Activated T-cell treated with anti-CD3 and anti-CD28 coated beads for 48 hours (primary cell): ENCODE results near the gene BMP6.
"Not testable (repeated sequence)": the region's sequence is repeated elsewhere in the genome, so short reads cannot be mapped to it uniquely, and the experiment has no call there.

Experiments
- DNase-seq: peaks from one replicate; pipeline ENCODE4 v3.0.0-alpha.2; 2020; ENCODE audit warnings: low read depth

Gene BMP6

DNA sequence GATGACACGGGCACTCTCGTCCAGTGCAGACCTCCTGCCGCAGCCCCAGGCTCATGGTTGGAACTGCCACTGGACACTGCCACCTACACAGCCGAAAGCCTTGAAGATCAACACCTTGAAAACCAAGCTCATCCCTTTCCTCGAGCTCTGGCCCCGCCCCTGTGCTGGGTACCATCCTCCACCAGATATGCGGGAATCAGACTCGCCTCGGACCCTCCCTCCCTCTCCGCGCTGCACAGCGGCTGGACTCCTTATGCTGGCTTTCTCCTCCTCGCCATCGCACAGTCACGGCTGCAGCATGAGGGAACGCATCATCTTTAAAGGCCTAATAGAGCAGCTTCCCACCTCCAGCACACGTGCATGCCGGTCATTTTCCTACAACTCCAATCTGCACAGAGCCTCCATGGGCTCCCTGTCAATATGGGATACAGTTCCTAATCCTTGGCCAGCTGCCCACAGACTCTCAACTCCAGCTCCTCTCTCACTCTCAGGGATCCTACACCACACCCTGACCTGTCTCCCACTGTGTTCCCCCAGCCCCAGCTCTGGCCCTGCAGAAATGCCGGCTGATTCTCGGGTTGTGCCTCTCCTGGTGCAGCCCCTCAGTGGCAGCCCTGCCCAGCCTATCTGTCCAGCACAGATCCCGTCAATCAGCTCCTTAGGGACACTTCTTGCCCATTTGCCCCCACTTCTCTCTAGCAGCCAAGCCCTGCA lies 161.5 kb downstream of the BMP6 start:
- DNase-seq: no peak

DNA sequence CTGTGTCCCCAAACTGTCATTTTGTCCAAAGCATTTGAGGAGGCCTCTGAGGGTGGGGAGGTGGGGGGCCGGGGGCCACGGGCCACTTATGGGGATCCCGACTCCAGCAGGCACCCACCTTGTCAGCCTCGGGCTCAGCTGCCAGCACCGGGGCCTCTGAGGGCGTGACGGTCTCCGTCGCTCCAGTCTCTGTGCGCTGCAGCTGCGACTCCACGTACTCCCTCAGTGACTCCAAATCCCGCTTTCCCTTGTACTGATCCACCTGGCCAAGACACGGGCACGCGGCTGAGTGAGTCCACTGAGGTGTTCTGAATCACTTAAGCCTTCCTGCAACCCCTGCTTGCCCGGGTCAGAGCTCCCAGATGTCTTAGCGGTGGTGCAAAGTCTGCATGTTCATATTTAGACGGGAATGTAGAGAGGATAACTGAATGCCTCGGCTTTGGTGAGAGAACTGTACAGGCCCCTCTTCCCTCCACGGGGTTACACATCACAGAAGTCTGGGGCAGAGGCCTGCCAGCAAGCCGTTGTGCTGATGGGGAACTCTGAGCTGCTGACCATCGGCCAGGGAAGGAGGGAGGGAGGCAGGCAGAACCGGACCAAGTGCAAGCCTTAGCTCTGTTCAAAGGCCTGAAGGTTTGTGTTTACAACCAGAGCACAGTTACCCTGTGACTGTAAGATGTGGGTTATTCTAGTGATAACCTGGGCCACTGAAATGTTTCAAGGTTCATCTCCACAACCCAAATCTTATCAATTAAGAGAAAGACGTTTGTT lies 162.9 kb downstream of the BMP6 start:
- no peak for DNase-seq

DNA sequence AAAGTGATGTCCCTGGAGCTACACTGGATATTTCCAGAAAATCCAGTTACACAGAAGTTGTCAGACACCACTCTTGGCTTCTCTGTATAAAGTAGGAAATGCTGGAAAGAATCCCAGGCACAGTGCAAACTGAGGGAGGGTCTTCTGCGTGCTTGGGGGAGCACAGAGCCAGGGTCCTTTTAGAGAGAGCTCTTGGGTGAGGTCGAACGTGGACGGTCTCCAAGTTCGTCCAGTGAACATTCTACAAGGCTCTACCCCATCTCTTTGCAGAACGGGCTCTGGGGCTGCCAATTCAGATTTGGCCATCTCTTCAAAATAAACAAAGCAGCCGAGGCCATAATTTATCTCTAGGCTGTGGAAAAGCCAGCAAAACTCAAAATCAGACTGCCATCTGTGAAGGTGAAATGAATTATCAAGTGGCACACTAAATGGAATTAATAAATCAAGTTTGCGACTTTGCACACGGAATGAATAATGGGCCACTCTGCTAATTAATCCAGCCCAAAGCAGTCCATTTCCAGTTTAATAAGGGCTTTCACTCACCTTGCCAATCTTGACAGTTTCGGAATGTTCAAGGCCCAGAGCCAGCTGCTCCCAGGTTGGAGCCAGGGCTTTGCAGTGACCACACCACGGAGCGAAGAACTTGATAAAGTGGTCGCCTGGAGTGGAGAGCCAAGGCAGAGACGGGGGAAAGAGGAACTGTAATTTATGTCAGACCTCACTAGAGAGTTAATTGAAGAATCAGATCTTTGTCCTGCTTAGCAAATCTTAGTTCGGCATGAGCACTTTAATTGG lies 165.4 kb downstream of the BMP6 start:
- no peak for DNase-seq

DNA sequence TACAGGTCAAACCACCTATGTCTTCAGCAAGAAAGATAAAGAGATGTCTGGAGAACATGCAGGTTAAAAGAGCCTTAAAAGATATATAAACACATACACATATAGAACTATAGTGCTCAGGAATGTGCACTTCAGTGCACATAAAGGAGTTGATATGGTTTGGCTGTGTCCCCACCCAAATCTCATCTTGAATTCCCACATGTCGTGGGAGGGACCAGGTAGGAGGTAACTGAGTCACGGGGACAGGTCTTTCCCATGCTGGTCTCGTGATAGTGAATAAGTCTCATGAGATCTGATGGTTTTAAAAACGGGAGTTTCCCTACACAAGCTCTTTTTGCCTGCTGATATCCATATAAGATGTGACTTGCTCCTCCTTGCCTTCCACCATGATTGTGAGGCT lies 166.5 kb downstream of the BMP6 start:
- not testable (repeated sequence) for DNase-seq

DNA sequence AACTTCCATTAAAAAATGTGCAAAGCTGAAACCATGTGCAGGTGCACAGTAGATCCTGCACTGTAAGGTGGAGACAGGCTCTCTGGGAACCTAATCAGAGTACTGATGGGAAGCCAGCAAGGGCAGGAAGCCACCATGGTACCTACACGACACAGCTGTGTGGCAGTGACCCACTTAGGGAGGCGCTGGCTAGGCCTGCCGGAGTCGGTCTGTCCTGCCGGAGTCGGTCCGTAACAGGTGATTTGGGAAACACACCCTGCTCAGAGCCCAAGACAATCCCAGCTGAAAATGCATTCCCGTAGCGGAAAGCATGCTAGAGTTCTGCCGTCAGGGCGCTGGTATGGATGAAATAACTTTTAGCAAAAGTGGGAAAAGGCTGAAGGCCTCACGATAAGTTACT lies 167.4 kb downstream of the BMP6 start:
- DNase-seq: no peak

DNA sequence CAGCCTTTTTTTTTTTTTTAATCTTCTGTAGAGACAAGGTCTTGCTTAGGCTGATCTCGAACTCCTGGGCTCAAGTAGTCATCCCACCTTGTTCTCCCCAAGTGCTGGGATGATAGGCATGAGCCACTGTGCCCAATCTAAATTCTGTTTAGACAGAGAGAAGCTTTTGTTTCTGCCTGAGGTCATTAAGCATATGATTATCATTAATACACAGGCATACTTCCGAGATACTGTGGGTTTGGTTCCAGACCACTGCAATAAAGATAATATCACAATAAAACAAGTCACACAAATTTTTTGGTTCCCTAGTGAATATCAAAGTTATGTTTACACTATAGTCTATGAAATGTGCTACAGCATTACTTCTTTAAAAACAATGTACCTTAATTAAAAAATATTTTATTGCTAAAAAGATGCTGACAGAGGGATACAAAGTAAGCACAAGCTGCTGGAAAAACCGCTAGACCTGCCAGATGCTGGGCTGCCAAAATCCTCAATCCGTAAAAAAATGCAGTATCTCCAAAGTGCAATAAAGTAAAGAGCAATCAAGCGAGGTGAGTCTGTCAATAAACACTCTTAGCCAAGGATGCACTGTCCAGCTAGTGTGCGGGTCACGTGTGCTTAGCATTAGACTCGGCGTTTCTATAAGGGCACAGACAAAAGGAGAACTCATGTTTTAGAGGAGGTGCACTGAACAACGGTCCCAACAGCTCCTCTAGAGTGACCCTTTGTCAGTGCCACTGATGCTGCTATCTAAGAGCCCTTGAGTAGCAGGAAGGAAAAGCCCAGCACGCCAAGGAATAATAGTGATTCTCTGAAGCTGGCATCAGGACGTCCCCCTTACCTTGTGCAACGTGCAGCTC lies 168.6 kb downstream of the BMP6 start:
- no peak for DNase-seq

DNA sequence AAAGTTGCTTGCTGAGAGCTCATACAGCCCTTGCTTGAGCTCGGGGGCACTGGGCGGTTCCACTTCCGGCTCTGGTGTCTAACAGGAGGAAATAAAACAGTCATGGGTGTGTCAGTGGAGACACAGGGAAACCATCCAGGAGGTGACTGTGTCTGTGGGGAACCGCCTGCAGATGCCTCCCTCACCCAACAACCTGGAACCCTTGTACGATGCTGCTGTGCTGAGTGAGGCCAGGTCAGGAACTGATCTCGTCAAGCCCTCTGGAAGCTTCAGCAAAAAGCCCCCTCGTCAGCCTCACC lies 169.2 kb downstream of the BMP6 start:
- no peak for DNase-seq

DNA sequence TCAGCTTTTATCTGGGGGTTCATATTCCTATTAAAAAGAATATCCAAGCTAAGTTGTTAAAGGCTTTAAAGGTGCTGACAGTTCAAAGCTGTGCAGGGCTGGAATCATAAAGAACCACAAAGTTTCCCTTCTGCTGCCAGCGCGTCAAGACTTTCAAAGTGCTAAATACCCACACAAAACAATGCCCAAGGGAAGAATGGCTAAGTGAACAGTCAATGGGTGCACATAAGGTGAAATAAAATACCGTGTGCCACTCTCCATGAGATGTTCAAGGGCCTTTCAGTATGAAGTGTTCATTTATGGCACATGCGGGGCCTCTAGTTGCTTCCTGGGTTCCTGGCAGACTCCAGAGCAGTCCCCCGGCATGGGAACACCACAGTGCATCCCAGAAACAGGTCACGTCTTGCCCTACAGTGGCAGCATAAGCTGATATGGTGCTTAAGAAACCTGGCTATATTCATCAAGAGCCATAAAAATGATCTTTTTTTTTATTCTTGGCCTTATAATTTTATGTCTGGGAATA lies 170.6 kb downstream of the BMP6 start:
- DNase-seq: no peak

DNA sequence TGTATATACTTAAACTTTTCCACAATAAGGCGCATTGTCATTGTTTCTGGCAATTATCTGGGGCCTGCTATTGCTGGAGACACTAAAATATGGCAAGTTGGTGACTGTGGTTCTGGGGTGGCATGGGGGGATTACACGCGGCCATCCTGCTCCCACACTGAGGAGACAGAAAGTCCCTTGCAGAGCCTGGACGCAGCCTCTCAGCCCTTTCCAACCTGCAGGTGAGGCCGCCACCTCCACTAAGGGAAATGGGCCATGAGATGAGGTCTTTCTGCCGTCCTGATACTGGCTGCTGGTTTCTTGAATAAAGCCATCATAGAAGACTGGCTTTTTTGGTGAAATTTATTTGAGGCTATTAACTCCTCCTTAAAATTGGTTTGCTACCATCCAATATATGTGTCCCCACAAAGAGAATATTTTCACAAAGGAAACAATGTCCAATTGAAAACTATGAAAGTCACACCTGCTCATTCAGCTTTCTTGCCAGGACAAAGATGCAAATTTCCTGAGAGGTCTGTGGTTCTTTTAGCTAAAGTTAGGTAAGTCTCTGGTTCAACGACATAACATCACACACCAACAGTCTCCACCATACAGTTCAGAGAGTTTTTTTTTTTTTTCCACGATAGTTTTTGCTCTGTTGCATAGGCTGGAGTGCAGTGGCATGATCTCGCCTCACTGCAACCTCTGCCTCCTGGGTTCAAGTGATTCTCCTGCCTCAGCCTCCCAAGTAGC lies 171.7 kb downstream of the BMP6 start:
- no peak for DNase-seq

DNA sequence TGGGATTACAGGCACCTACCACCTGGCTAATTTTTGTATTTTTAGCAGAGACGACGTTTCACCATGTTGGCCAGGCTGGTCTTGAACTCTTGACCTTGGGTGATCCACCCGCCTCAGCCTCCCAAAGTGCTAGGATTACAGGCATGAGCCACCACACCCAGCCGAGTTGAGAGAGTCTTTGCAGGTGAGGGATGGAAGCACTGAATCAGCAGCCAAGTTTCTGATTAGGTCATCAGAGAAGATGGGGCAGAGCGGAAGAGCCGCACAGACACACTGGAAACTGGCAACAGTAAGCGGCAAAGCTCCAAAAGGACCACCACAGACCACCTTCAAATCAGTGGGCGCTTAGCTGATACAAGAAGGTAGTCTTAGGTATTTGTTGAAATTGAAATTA lies 172.3 kb downstream of the BMP6 start:
- not testable (repeated sequence) for DNase-seq

DNA sequence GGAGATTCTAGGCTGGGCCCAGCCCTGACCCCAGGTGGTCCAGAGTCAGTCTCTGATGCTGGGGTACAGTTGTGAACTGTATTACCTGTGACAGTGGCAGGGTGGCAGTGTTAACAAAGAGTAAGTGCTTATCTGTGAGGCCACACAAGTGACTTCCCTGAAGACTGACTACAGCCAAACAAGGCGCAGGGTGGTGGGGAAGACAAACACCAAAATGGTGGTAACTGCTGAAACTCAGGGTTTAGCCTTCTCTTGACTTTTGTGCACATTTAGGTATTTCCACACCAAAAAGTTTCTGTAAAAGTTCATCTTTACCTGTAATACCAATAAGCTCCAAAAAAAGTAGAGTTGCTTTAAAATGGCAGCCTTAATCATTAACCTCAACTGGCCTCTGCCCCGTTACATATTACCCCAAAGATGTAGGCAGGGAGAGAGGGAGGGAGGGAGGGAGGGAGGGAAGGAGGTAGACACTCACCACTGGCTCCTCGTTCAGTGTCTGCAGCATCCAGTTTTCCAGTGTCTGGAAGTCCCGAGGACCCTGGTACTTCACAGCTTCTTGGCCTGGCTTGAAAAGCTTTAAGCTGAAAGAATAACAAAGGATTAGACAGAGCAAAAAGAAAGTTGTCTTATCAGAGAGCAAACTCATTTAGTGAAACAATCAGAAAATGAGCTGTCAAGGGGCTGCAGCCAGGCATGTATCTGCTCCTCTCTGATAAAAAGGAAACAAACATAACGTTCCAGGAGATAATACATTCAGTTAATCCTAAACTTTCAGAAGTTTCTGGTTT lies 173.4 kb downstream of the BMP6 start:
- no peak for DNase-seq

DNA sequence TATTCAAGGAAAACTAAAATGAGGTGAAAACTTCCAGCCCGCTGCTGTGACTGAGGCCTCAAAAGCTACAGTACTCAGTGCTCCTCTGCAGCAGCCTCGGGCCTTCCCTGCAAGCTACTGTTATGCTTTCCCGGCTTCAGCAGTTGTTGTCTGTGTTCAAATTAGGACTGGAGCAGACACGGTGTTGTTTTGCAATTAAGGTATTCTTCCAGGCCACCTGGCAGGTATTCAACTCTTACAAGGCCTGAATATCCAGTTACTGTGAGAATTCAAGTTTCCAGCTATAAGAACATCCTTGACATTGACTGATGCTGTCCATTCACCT lies 174.0 kb downstream of the BMP6 start:
- DNase-seq: no peak

DNA sequence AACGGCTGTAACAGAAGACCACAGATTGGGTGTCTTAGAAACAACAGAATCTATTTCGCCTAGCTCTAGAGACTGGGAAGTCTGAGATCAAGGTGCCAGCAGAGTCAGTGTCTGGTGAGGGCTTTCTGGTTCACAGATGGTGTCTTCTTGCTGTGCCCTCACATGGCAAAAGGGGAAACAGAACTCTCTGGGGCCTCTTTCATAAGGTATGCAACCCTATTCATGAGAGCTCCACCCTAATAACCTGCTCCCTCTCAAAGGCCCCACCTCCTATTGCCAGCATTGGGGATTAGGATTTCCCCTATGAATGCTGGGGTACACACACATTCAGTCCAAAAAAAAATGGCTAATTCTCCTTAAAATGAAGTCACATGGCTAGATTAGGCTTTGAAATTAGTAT lies 174.7 kb downstream of the BMP6 start:
- DNase-seq: no peak

DNA sequence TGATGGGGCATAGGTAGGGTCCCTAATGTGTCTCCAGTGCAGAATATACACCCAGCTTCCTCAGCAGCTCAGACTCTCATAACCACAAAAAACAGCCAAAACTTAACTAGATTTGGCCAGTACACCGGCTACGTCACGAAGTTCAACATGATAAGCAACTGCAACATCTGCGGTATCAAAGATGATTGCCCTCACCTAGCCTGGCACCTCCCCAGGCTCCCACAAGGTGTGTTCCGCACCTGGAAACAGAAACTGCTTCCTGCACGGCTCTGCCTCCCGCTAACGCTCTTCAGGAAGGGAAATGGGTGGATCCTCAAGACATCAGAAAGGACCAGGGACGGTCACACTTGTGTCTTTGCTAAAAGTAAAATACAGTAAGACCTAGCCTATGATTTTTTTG lies 175.2 kb downstream of the BMP6 start:
- no peak for DNase-seq

DNA sequence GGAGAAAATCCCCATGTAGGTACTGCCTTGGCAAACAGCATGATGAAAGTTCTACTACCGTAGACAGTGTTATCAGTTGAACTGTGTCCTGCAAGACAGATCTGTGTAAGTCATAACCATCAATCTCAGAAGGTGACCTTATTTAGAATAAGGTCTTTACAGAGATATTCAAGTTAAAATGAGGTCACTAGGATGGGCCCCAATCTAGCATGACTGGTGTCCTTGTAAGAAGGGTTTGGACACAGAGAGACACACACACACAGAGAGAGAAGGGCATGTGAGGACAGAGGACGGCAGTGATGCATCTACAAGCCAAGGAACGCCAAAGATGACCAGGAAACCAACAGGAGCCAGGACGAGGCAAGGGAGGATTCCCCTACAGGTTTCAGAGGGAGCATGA lies 175.9 kb downstream of the BMP6 start:
- DNase-seq: no peak

DNA sequence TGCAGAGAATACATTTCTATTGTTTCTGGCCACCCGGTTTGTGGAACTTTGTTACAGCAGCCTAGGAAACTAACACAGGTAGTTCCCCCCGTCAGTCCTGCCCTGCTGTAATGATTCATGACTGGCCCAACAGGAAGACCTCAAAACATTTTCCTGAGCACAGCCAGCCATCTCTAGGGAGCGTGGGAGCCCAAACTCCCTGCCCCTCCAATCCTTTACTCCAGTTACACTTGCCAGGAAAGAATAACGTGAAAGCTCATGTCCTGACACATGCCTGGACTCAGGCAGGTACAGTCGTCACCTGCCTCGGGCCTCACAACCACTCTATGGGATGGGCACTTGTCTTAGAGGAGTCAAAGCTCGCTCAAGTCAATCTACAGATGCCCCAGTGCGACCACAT lies 176.3 kb downstream of the BMP6 start:
- no peak for DNase-seq

DNA sequence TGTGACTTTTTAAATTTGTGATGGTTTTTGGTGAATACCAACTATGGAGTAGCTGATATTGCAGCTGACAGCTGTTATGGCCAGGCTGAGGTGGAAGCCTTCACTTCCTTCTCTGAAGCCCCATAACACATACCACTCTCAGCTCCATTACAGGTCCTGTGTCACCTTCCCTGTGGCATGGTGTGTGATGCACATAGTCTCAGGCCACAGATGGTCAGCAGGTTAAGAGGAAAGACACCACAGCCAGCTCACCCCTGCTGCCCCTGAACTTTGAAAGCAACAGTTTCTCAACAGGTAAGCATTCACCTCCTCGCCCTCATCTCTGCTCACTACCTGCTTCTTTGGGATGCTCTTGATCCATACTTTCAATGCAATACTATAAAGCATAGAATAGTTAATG lies 177.0 kb downstream of the BMP6 start:
- no peak for DNase-seq

DNA sequence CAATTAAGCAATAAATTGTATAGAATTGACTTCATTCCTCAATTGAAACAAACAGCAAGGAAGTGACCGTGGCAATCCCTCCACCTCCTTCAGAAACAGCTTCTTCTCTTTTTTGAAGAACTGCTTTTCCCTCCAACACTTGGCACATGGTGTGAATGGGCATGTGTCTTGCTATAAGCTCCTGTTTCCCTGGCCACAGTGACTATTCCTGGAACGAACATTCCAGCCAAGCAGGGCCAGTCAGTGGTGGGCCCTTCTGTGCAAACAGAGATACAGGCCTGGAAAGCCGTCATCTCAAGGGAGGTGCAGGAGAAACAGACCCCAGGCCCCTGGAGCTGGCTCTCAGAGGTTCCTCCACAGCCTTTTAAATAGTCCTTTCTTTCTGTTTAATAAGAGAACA lies 177.8 kb downstream of the BMP6 start:
- no peak for DNase-seq

DNA sequence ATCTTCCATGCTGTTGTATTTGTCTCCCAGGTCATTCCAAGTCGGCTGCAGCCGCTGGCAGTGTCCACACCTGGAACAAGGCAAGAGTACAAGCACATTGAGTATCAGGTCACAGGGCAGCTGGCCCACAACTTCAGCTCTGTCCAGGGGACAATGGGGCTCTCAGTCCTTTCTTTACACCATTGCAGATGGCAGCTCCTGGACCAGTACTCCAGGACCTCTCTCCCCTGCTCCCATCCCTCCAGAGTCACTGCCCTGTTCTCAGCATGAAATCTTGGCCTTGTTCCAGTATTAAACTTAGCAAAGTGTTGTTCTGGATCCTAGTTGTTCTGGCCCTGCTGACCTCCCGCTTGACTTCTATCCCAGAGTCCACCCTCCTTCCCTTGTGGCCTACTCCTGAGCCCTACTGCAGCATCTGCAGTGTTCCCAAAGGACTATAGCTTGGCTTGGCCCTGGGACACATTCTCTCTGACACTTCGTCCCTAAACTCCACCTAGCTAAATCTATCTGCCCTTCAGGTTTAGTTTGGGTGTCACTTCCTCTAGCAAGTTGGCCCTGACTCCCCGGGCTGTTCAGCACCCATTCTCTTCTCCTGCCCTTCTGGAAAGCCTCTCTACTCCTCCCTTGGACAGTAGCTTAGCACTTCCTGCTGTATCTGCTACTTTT lies 178.9 kb downstream of the BMP6 start:
- DNase-seq: no peak

DNA sequence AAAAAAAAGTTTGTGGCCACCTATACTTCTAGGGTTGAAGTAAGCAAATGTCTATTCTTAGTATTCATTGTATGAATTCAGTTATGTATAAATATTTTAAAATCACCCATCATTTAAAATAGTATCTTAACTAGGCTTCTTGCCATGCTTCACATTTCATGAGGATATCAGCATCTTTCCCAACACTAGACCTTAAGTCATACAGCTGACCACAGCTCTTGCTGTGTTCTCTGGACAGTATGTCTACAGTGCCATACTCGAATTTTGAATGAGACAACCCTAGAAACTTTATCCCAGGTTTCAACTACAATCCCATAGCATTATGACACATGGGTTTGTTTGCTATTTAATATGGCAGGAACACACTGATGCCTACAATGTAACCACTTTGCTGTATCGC lies 179.5 kb downstream of the BMP6 start:
- DNase-seq: no peak
